K562 (cell line): ENCODE results near the gene RPH3AL. TPM values are rescaled to one million over a fixed set of nuclear protein-coding genes. Genes with fewer than 3 reads are reported as not detected.
"Not testable (repeated sequence)": the region's sequence is repeated elsewhere in the genome, so short reads cannot be mapped to it uniquely, and the experiment has no call there.

Experiments
- ATAC-seq: fragments of 200-7000 bp; cut with Tn5 transposase; 3 replicates; pipeline ENCODE4 v1.9.1; 2020; ENCODE audit warnings: moderate library complexity
- BruUV-seq: library from RNA; stranded (reverse); fragments of 400-500 nt; replicated peaks from 2 replicates; lab custom pipeline; 2021; lab: Mats Ljungman, UMichigan
- CTCF ChIA-PET: fragments of 300-600 bp; formaldehyde crosslinking; extraction: SDS; loops from one replicate; lab custom pipeline; 2021; ENCODE audit warnings: low intra/inter-chr PET ratio; lab: Yijun Ruan, JAX
- POLR2A ChIA-PET: fragments of 300-600, 350-650 bp; sonication (Branson Sonifier 250); formaldehyde crosslinking; extraction: SDS; loops from one replicate; lab custom pipeline; 2021; ENCODE audit warnings: antibody characterized with exemption, inconsistent platforms; lab: Yijun Ruan, JAX
- DNase-seq, 4 experiments: peaks; one replicate each; pipeline versions ENCODE4 v3.0.0 to v3.0.0-alpha.2; 2011 to 2018; ENCODE audit warnings: low spot score in 3 of 4, mixed read lengths in 3 of 4; ENCODE audit errors: extremely low read depth in 1 of 4
- FAIRE-seq: peaks from 2 replicates; lab custom pipeline; 2011; peaks lifted over from hg19 to GRCh38; lab: Jason Lieb, UNC
- H2AFZ ChIP-seq: 2 replicates; pipeline ENCODE4 v1.6.0; 2011; ENCODE audit warnings: low read depth, low read length, control low read depth, inconsistent platforms
- H3K27ac ChIP-seq: fragments of 200-600 bp; 3 replicates; pipeline ENCODE4 v1.8.0; 2011; ENCODE audit warnings: low read depth, mild to moderate bottlenecking, control low read depth, inconsistent platforms, low read length, moderate library complexity, mixed read lengths; ENCODE audit errors: extremely low read depth
- H3K27me3 ChIP-seq, 2 experiments: fragments of 300-600 bp in 1 of 2; 2 replicates in 1 of 2; 3 replicates in 1 of 2; pipeline versions ENCODE4 v1.6.0 to v1.8.0; 2011; ENCODE audit warnings: inconsistent platforms in 2 of 2, low read length in 2 of 2, mild to moderate bottlenecking in 1 of 2, mixed read lengths in 1 of 2, moderate library complexity in 1 of 2; ENCODE audit not compliant: control insufficient read depth in 2 of 2, insufficient read depth in 2 of 2
- H3K36me3 ChIP-seq: fragments of 300-600 bp; 3 replicates; pipeline ENCODE4 v1.8.0; 2011; ENCODE audit warnings: mild to moderate bottlenecking, low read length, inconsistent platforms; ENCODE audit not compliant: control insufficient read depth, insufficient read depth
- H3K4me1 ChIP-seq, 2 experiments: fragments of 200-600 bp in 1 of 2; replicated peaks in 1 of 2; 2 replicates in 1 of 2; 3 replicates in 1 of 2; pipeline versions ENCODE4 v1.5.1 to v1.8.0; 2011; ENCODE audit warnings: inconsistent platforms in 2 of 2, low read length in 2 of 2, mild to moderate bottlenecking in 1 of 2, mixed read lengths in 1 of 2, moderate library complexity in 1 of 2; ENCODE audit not compliant: control insufficient read depth in 2 of 2, insufficient read depth in 2 of 2
- H3K4me2 ChIP-seq: 2 replicates; pipeline ENCODE4 v1.6.1; 2011; ENCODE audit warnings: low read length, control low read depth, inconsistent platforms, mixed read lengths; ENCODE audit not compliant: insufficient read depth
- H3K4me3 ChIP-seq: fragments of 200-600 bp; sonication (generic), shearing (Covaris generic); 2 replicates; pipeline ENCODE4 v1.5.1; 2016; ENCODE audit warnings: control low read depth, inconsistent platforms
- H3K79me2 ChIP-seq: fragments of 200-600 bp; 3 replicates; pipeline ENCODE4 v1.8.0; 2011; ENCODE audit warnings: low read length, inconsistent platforms; ENCODE audit not compliant: control insufficient read depth, insufficient read depth
- H3K9ac ChIP-seq, 2 experiments: 2 replicates each; pipeline versions ENCODE4 v1.6.0 to v1.6.1; 2011; ENCODE audit warnings: low read depth in 2 of 2, low read length in 2 of 2, control low read depth in 1 of 2, inconsistent platforms in 1 of 2, mild to moderate bottlenecking in 1 of 2, mixed read lengths in 1 of 2; ENCODE audit not compliant: insufficient read depth in 1 of 2
- H3K9me1 ChIP-seq: one replicate; pipeline ENCODE4 v1.6.0; 2011; ENCODE audit warnings: inconsistent platforms, mild to moderate bottlenecking, low read length, moderate library complexity; ENCODE audit not compliant: control insufficient read depth, insufficient read depth
- H3K9me3 ChIP-seq: replicated peaks from 2 replicates; pipeline ENCODE4 v1.5.1; 2011; ENCODE audit warnings: low read depth, low read length, inconsistent platforms; ENCODE audit not compliant: control insufficient read depth, insufficient read depth
- H4K20me1 ChIP-seq: replicated peaks from 2 replicates; pipeline ENCODE4 v1.6.1; 2011; ENCODE audit warnings: low read length, inconsistent platforms, mixed read lengths; ENCODE audit not compliant: control insufficient read depth, insufficient read depth
- KDM4B ChIP-seq, 2 experiments: fragments of 450-650 bp in 1 of 2; sonication (generic) in 1 of 2; IDR thresholded peaks; 2 replicates each; pipeline ENCODE4 v1.6.1; 2016 to 2017; ENCODE audit warnings: borderline replicate concordance in 2 of 2, antibody characterized with exemption in 1 of 2, low read depth in 1 of 2, mild to moderate bottlenecking in 1 of 2
- ZKSCAN1 ChIP-seq: fragments of 150-350 bp; IDR thresholded peaks from 2 replicates; pipeline ENCODE4 v1.6.1; 2016; ENCODE audit warnings: low read depth, low read length
- WGBS: fragments of 100-300 bp; shearing (Covaris generic); methylation state at CpG from one replicate; pipeline ENCODE4 v1.1.6; 2016; ENCODE audit warnings: low coverage, mixed read lengths; ENCODE audit not compliant: insufficient coverage; ENCODE audit errors: missing lambda C conversion rate; 5-methylcytosine and 5-hydroxymethylcytosine counted together
- in situ Hi-C: fragments of 300-500 bp; cut with MboI; formaldehyde crosslinking; loops from 4 replicates; pipeline ENCODE4 v1.15.0; 2018; ENCODE audit warnings: inconsistent platforms, mixed read lengths
- intact Hi-C: fragments of 100-400 bp; cut with micrococcal nuclease; formaldehyde crosslinking; loops from 2 replicates; pipeline ENCODE4 v1.14.2; 2022
- polyA plus RNA-seq, 8 experiments: library from polyadenylated mRNA; depleted of rRNA in 4 of 8; stranded (reverse) in 5 of 8; unstranded in 3 of 8; fragments of >200 nt; fragmentation: Nextera tagmentation in 2 of 8; fragmentation: Illumina TruSeq in 1 of 8; extraction: Ambion mirVana in 2 of 8; extraction: Trizol in 1 of 8; gene quantifications; 2 replicates each; pipeline versions ENCODE4 v1.2.1 to v1.2.3, GENCODE V29; 2011 to 2014; ENCODE audit warnings: inconsistent platforms in 1 of 8, missing spikeins in 1 of 8
- total RNA-seq, 7 experiments: library from RNA; depleted of rRNA in 6 of 7; stranded (reverse); fragments of >200 nt in 6 of 7; fragmentation: Illumina TruSeq in 2 of 7; extraction: Trizol in 2 of 7; gene quantifications; 2 replicates each; pipeline versions ENCODE4 v1.2.1 to v1.2.3, GENCODE V29; 2011 to 2021; ENCODE audit warnings: low replicate concordance in 1 of 7

Gene RPH3AL
- total and polyA plus RNA-seq, 9 of the 15 experiments (the other 6 are each of a cell fraction or from before 2014, with no cell fraction given): 0.18 to 1.7 (median 0.39) TPM

DNA sequence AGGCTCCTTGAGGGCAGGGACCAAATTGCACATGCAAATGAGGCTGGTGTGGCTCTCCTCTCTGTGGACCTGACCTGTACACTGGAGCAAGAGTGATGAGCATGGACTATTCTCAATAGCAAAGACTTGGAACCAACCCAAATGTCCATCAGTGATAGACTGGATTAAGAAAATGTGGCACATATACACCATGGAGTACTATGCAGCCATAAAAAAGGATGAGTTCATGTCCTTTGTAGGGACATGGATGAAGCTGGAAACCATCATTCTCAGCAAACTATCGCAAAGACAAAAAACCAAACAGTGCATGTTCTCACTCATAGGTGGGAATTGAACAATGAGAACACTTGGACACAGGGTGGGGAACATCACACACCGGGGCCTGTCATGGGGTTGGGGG, 128.0 kb downstream of the RPH3AL start:
- in situ Hi-C loops, H3K27ac ChIP-seq, H2AFZ ChIP-seq, BruUV-seq, FAIRE-seq, H3K79me2 ChIP-seq, H4K20me1 ChIP-seq, ATAC-seq, H3K9me1 ChIP-seq, DNase-seq, H3K36me3 ChIP-seq, H3K9me3 ChIP-seq, H3K4me2 ChIP-seq, H3K9ac ChIP-seq, CTCF ChIA-PET, POLR2A ChIA-PET, H3K4me3 ChIP-seq, intact Hi-C loops, H3K4me1 ChIP-seq: not testable (repeated sequence)
- peaks cover 0 to 19% of the 10 kb centered on the region in 2 experiments; a peak in 1 of 5 replicates for H3K27me3 ChIP-seq
- WGBS: 0% methylated on average over 1 of the region's 2 CpGs

DNA sequence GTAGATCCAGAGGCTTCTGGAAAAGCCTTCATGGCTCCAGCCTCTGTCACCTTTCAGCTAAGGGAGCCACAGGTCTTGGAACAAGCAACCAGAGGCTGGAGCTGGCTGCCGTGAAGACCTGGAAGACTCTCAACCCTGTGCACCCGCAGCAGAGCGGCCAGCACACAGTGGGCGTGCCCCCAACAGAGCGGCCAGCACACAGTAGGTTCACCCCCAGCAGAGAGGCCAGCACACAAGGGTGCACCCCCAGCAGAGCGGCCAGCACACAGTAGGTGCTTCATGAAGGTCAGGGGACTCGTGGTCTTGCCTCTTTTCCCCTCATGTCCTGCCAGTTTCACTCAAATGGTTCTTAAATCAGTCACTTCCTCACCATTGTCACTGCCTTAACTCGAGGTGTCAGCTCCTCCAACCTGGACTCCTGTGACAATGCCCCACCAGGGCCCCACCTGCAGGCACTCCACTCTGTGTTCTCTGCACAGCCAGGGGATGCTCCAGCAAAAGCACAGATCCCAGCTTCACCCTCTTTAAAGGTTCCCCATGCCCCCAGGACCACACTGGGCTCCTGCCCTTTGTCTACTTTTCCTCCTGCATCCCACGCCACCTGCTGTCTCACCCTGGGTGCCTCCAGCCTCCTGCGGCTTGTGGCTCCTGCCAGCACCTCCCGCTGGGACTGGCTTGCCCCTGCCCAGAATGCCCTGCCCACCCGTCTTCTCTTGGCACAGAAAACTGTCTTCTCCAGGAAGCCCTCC, 128.7 kb downstream of the RPH3AL start:
- H3K9me3 ChIP-seq: no peaks in the 10 kb centered on the region
- TF ChIP-seq ZKSCAN1 (peak; percentile 73), KDM4B (IDR thresholded peaks at IDR 0.05; ENCODE audit: borderline replicate concordance in 2 of 2, low read depth in 1 of 2) (no peak)
- no peaks in the 10 kb centered on the region for H3K9me1 ChIP-seq
- H3K4me2 ChIP-seq: no peak overlapping the region
- H2AFZ ChIP-seq: no peak overlapping the region
- no peaks in the 10 kb centered on the region for H3K79me2 ChIP-seq
- intact Hi-C loops: no loop called here
- H3K4me3 ChIP-seq: no peak overlapping the region
- H3K9ac ChIP-seq: no peak overlapping the region
- H3K4me1 ChIP-seq: no peaks in the 10 kb centered on the region
- H3K27ac ChIP-seq: no peak overlapping the region
- CTCF ChIA-PET: no interaction called here
- WGBS: 4% methylated on average over 8 of the region's 12 CpGs
- DNase-seq: no peak
- no peaks in the 10 kb centered on the region for H3K36me3 ChIP-seq
- ATAC-seq: no peak
- BruUV-seq: no TSS peak
- H3K27me3 ChIP-seq: peaks cover 0 to 19% of the 10 kb centered on the region in 2 experiments; a peak in 1 of 5 replicates
- in situ Hi-C loops: no loop called here
- POLR2A ChIA-PET: no interaction called here
- H4K20me1 ChIP-seq: no peaks in the 10 kb centered on the region; the same call in 1 of the 2 replicates
- FAIRE-seq: no peak
